Fibroblast of the aortic adventitia (primary cell): ENCODE results near the gene PIWIL1. TPM values are rescaled to one million over a fixed set of nuclear protein-coding genes. Genes with fewer than 3 reads are reported as not detected.

Source experiments
- DNase-seq: peaks from one replicate; pipeline ENCODE4 v3.0.0-alpha.2; 2010; ENCODE audit warnings: low read depth
- H3K4me3 ChIP-seq: 2 replicates; pipeline ENCODE4 v1.5.1; 2011; ENCODE audit warnings: low read depth, mild to moderate bottlenecking, control low read depth, low read length, moderate library complexity
- total RNA-seq: library from RNA; depleted of rRNA; stranded (reverse); fragments of >200 nt; gene quantifications from 2 replicates; pipeline ENCODE4 v1.2.3, GENCODE V29; 2012; ENCODE audit warnings: low replicate concordance
- TF ChIP-seq, protein P1 (sequence below): IDR thresholded peaks from 2 replicates; pipeline ENCODE4 v1.5.1; 2011; ENCODE audit warnings: mild to moderate bottlenecking, low read length, control low read depth, inconsistent platforms; ENCODE audit not compliant: insufficient read depth

Gene PIWIL1
- total RNA-seq, 1 donor: not detected

DNA sequence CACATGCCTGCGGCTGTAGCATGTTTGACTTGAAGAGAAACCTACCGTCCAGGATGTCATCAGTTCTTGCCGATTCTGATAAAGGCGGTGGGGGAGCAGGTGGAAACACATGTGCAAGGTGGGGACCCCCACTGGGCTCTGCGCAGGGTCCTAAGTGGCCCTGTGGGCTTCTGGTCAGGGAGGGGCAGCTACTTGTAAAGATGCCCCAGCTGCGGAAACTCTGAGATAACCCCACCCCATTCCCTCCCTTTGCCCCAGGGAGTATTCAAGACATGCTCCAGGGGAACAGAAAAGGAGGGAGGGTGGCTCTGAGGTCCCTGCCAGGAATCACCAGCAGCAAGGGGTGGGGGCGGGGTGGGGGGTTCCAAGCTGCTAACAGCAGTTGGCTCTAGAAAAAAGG is 67.6 kb downstream of the PIWIL1 start:
- DNase-seq: no peak
- TF ChIP-seq, protein P1, sequence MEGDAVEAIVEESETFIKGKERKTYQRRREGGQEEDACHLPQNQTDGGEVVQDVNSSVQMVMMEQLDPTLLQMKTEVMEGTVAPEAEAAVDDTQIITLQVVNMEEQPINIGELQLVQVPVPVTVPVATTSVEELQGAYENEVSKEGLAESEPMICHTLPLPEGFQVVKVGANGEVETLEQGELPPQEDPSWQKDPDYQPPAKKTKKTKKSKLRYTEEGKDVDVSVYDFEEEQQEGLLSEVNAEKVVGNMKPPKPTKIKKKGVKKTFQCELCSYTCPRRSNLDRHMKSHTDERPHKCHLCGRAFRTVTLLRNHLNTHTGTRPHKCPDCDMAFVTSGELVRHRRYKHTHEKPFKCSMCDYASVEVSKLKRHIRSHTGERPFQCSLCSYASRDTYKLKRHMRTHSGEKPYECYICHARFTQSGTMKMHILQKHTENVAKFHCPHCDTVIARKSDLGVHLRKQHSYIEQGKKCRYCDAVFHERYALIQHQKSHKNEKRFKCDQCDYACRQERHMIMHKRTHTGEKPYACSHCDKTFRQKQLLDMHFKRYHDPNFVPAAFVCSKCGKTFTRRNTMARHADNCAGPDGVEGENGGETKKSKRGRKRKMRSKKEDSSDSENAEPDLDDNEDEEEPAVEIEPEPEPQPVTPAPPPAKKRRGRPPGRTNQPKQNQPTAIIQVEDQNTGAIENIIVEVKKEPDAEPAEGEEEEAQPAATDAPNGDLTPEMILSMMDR: no peak
- no peak overlapping the region for H3K4me3 ChIP-seq

DNA sequence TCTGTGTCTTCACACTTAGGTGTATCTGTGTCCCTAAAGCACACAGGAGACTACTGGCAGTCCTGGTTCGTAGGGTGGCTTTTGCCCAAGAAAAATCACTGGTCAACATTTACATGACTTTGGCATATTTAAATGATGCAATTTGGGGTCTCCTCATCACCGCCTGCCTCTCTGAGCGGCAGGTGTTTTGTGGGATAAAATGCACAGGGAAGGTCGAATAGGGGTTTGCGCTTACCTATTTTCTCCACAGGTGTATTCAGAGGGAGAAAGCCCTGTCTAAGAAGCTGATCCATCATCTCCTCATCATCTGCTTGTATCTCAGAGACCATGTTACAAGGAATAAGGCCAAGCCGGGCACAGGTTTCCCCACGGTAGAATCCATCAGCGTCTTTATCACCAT is 74.7 kb downstream of the PIWIL1 start:
- no peak overlapping the region for H3K4me3 ChIP-seq
- TF ChIP-seq, protein P1: no peak
- no peak for DNase-seq

DNA sequence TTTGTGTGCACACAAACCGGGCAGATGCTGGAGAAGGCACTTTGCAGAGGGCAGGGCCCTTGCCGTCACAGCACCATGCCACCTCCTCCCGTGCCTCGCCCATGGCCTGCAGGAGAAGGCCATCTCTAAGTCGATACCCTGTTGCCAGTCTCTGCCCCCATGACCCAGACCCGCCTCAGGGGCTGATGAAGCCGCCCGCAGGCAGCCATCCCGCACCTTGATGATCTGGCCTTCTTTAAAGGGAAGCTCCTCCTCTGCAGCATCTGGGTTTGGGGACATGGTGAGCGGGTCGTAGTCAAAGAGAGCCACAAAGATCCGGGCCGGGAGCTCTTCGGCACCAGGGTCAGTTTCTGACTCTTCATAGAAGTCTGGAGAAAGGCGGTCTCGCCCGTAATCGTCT is 76.2 kb downstream of the PIWIL1 start:
- TF ChIP-seq, protein P1: no peak
- no peak for DNase-seq
- no peak overlapping the region for H3K4me3 ChIP-seq

DNA sequence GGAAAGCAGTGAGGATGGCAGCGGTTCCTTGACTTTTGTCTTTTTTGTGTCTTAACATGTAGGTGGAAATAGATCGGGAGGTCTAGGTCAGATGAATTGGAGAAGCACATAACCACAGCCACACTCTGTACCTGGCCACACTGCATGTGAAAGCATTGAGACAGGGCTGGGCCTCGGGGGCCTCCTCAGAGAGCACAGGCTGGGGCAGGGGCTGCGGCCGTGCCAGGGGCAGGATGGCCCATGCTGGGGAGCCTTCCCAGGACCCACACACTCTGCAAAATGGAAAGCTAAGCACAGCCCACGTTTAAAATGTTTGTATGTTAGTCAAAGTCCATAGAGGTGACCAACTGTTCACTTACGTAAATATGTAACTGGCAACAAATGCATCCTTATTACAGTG is 76.7 kb downstream of the PIWIL1 start:
- no peak for DNase-seq
- TF ChIP-seq, protein P1: no peak

DNA sequence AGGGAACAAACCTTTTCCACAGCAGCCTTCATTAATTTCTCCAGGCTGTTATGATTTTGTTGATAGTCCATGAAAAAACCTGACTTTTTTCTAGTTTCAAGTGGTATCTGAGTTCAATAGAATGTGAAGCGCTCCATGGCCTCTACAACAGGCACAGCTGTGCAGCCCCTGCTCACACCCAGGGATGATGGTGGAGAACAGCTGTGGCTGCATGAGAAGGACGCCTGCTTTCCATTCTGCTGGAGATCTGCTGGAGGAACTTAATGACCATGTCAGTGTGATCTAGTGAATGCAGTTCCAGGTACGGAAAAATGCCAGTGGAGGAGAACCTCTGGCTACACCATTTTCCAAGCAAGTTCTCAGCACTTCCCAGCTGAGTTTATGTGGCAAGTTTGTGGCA is 80.6 kb downstream of the PIWIL1 start:
- TF ChIP-seq, protein P1: no peak
- DNase-seq: no peak
- no peak overlapping the region for H3K4me3 ChIP-seq

More for the DNA sequence above, 76.7 kb downstream of the PIWIL1 start:
- no peak overlapping the region for H3K4me3 ChIP-seq

DNA sequence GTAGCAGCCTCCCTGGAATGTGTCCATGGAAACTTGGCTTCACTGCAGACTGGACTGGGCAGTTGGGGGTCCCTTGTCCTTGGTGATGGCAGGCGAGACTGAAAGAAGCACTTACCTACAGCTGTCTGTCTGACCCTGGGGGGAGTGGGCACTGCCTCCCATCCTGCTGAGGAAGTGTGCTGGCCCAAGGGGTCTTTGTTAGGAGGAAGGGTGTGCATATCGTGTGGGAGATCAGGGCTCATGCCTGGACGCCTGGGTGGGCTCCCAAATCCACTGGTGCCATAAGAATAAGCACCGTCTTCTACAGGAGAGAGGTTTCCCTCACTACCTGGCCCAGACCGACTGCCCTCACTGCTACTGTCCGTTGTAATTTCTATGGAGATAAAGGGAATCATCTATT is 81.4 kb downstream of the PIWIL1 start:
- no peak for DNase-seq

DNA sequence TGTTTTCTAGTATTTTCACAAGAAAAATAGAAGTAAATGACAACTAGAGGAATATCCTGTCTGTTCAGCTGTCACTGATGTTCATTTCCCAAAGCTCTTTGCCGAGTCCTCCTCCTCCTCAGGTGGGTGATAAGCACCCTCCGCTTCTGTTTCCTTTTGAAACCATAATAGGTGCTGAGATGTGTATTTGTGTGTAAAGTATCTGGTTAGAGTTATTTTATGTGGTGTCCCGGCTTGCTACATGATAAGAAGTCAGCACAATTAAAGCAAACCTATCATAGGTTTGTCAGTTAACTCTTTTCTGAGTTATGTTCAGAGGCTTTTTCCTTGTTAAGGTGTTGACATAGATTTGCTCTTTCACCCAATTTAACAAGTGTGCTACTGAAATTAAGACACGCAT is 82.4 kb downstream of the PIWIL1 start:
- no peak overlapping the region for H3K4me3 ChIP-seq
- no peak for DNase-seq
- TF ChIP-seq, protein P1: no peak

More for the DNA sequence above, 81.4 kb downstream of the PIWIL1 start:
- TF ChIP-seq, protein P1: no peak
- H3K4me3 ChIP-seq: no peak overlapping the region
